HL-60/S4 treated with phorbol 12-myristate 13-acetate at 8.2 ng/mL for 4 days and 3 days (cell line): ENCODE results near the gene PALD1.
"Not testable (repeated sequence)": the region's sequence is repeated elsewhere in the genome, so short reads cannot be mapped to it uniquely, and the experiment has no call there.

Experiments
- in situ Hi-C: fragments of 300-500 bp; cut with MboI; formaldehyde crosslinking; loops from 2 replicates; pipeline ENCODE4 v1.15.0; 2022; ENCODE audit warnings: low sequenced_read_pairs

Gene PALD1

GRCh38 chr10:70566515-70567290, 88.1 kb downstream of the PALD1 start:
- in situ Hi-C loops, result loop anchor here (25.0 kb wide), 1 partner anchor 196 kb away; no protein-coding TSS in a partner anchor

- in situ Hi-C loops, result loop anchor here (25.0 kb wide), 1 partner anchor 195 kb away; no protein-coding TSS in a partner anchor
These were observed 89.0 kb downstream of the PALD1 start for GRCh38 chr10:70567603-70568002.

- in situ Hi-C loops, result loop anchor here (25.0 kb wide), 1 partner anchor 194 kb away; no protein-coding TSS in a partner anchor
These were observed 89.5 kb downstream of the PALD1 start for GRCh38 chr10:70568113-70568512.

GRCh38 chr10:70568781-70569495, 90.4 kb downstream of the PALD1 start:
- in situ Hi-C loops, result loop anchor here (25.0 kb wide), 1 partner anchor 193 kb away; no protein-coding TSS in a partner anchor

- in situ Hi-C loops, result loop anchor here (25.0 kb wide), 1 partner anchor 191 kb away; no protein-coding TSS in a partner anchor
These were observed 92.7 kb downstream of the PALD1 start for GRCh38 chr10:70571236-70571635.

GRCh38 chr10:70571636-70572439, 93.3 kb downstream of the PALD1 start:
- in situ Hi-C loops, result loop anchor here (25.0 kb wide), 1 partner anchor 190 kb away; no protein-coding TSS in a partner anchor

GRCh38 chr10:70573599-70574506, 95.3 kb downstream of the PALD1 start:
- in situ Hi-C loops, result loop anchor here (25.0 kb wide), 1 partner anchor 188 kb away; no protein-coding TSS in a partner anchor

- in situ Hi-C loops, result no loop called here
These were observed 96.9 kb downstream of the PALD1 start for GRCh38 chr10:70575486-70575873.

GRCh38 chr10:70575874-70576802, 97.6 kb downstream of the PALD1 start:
- in situ Hi-C loops, result no loop called here

GRCh38 chr10:70576803-70577517, 98.4 kb downstream of the PALD1 start:
- in situ Hi-C loops, result no loop called here

- in situ Hi-C loops, result no loop called here
These were observed 99.9 kb downstream of the PALD1 start for GRCh38 chr10:70578371-70578947.

GRCh38 chr10:70579234-70580002, 100.9 kb downstream of the PALD1 start:
- in situ Hi-C loops, result no loop called here

- in situ Hi-C loops, result not testable (repeated sequence)
These were observed 102.6 kb downstream of the PALD1 start for GRCh38 chr10:70581176-70581575.

GRCh38 chr10:70582793-70583668, 104.5 kb downstream of the PALD1 start:
- in situ Hi-C loops, result no loop called here

- in situ Hi-C loops, result no loop called here
These were observed 105.1 kb downstream of the PALD1 start for GRCh38 chr10:70583669-70584037.

GRCh38 chr10:70584366-70584765, 105.8 kb downstream of the PALD1 start:
- in situ Hi-C loops, result no loop called here
